Body of pancreas (tissue), 4 donors: ENCODE measurements around the gene RNPEPL1.

Source experiments
- CTCF ChIP-seq, 7 experiments: fragments of 450-650 bp in 4 of 7; fragments of 200-600 bp in 3 of 7; sonication (generic) in 3 of 7; IDR thresholded peaks; one replicate each; pipeline ENCODE4 v1.5.1; 2016 to 2019; ENCODE audit warnings: antibody characterized with exemption in 7 of 7
- POLR2A ChIP-seq, 3 donors: fragments of 450-650 bp; IDR thresholded peaks; one replicate each; pipeline ENCODE4 v1.6.1; 2016; ENCODE audit warnings: antibody characterized with exemption in 3 of 3, mild to moderate bottlenecking in 2 of 3

- TF ChIP-seq CTCF (IDR thresholded peaks at IDR 0.05) (no peak), POLR2A (IDR thresholded peaks at IDR 0.05) (no peak)
These were observed 37.8 kb downstream of the RNPEPL1 start for GRCh38 chr2:240605867-240606743.
